ENCODE results near the gene ERC2.
A peak's percentile ranks its signal among the peaks of the same experiment; 100 is the strongest.

Gene ERC2

DNA sequence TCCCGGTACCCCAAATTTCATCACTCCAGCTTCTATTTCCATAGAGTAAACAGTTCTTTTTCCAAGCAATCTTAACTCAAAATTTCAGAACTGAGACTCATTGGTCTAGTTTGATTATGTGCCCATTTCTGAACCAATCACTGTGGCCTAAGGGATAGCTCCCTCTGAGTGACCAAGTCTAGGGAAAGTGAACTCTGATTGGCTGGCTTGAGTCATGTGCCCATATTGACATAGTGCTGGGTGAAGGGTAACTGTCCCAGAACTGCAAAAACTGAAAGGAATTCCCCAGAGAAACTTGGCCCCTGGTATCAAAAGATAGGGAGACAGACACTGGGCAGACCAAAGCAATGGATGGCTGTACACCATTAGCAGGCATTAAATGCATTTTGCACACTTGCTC is 810.0 kb downstream of the ERC2 start:
- TF ChIP-seq SPI1 (IDR thresholded peaks at IDR 0.05; ENCODE audit: low read depth, low read length) (no peak), TAF1 (IDR thresholded peaks at IDR 0.05; ENCODE audit: low read depth, low read length) (no peak), PAX5 (IDR thresholded peaks at IDR 0.05; ENCODE audit: insufficient read depth, low read length, severe bottlenecking) (no peak), POLR2AphosphoS5 (IDR thresholded peaks at IDR 0.05; ENCODE audit: low read depth, low read length) (no peak), POLR2A (IDR thresholded peaks at IDR 0.05; ENCODE audit: low read depth, low read length) (no peak), POU2F2 (IDR thresholded peaks at IDR 0.05; ENCODE audit: low read depth, low read length) (no peak)
- FAIRE-seq = no peak
- DNase-seq (ENCODE audit: insufficient read length, low spot score) = no peak

- DNase-seq (ENCODE audit: insufficient read length, low spot score) (no peak), FAIRE-seq (no peak)
- TF ChIP-seq SPI1 (IDR thresholded peaks at IDR 0.05; ENCODE audit: low read depth, low read length) (no peak), POLR2AphosphoS5 (IDR thresholded peaks at IDR 0.05; ENCODE audit: low read depth, low read length) (no peak), POLR2A (IDR thresholded peaks at IDR 0.05; ENCODE audit: low read depth, low read length) (no peak), TAF1 (IDR thresholded peaks at IDR 0.05; ENCODE audit: low read depth, low read length) (no peak), POU2F2 (IDR thresholded peaks at IDR 0.05; ENCODE audit: low read depth, low read length) (no peak), PAX5 (IDR thresholded peaks at IDR 0.05; ENCODE audit: insufficient read depth, low read length, severe bottlenecking) (no peak)
These were observed 812.7 kb downstream of the ERC2 start for GRCh38 chr3:55655544-55655943.

DNA sequence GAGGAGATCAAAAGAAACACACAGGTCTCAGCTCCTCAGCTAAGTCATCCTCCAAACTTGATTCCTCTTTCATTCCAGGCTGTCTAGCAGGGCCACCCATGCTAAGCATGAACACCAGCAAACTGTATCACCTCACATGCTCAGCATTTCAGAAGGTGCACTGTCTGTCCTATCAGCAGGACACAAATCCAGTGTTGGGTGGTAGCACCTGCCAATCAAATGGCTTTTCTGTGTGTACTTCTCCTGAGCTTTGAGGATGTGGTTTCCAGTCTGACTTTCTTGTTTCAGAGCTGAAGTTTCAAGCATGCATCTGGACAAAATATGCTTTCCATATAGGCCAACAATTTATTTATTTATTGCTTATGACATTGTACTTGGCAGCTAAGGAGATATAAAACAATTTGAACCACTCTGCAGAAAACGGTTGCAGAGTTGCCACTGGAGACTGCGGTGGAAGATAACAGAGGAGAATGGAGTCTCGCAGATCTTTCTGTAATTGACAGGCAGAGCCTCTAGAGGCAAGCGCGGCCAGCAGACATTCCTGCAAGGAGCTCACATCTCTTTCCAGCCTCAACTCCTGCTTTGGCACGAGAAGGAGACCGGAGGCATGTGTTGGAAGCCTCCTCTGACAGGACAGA is 814.0 kb downstream of the ERC2 start:
- no peak for TF ChIP-seq SPI1 (IDR thresholded peaks at IDR 0.05; ENCODE audit: low read depth, low read length)
- no peak for TF ChIP-seq POU2F2 (IDR thresholded peaks at IDR 0.05; ENCODE audit: low read depth, low read length)
- TF ChIP-seq POLR2AphosphoS5 (IDR thresholded peaks at IDR 0.05; ENCODE audit: low read depth, low read length) = no peak
- TF ChIP-seq TAF1 (IDR thresholded peaks at IDR 0.05; ENCODE audit: low read depth, low read length) = no peak
- TF ChIP-seq PAX5 (IDR thresholded peaks at IDR 0.05; ENCODE audit: insufficient read depth, low read length, severe bottlenecking) = no peak
- TF ChIP-seq POLR2A (IDR thresholded peaks at IDR 0.05; ENCODE audit: low read depth, low read length) = no peak
- peak; percentile 92 for FAIRE-seq
- peak; percentile 35 for DNase-seq (ENCODE audit: insufficient read length, low spot score)

DNA sequence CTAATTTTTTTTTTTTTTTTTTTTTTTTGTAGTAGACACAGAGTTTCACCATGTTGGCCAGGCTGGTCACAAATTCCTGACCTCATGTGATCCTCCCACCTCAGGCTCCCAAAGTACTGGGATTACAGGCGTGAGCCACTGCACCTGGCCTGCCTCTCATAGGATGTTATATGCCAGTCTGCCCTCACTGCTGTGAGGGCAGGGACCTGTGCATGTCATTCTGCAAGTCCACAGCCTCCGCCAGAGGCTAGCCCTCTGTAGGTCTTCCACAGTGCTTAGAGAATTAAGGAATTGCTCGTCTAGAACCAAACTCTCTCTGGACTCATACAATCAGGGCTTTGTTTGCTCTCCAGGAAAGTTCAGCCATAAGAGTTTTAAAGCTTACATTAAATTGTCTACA is 817.3 kb downstream of the ERC2 start:
- DNase-seq (ENCODE audit: insufficient read length, low spot score) (no peak), FAIRE-seq (no peak)
- TF ChIP-seq PAX5 (IDR thresholded peaks at IDR 0.05; ENCODE audit: insufficient read depth, low read length, severe bottlenecking) (no peak), POU2F2 (IDR thresholded peaks at IDR 0.05; ENCODE audit: low read depth, low read length) (no peak), POLR2AphosphoS5 (IDR thresholded peaks at IDR 0.05; ENCODE audit: low read depth, low read length) (no peak), POLR2A (IDR thresholded peaks at IDR 0.05; ENCODE audit: low read depth, low read length) (no peak), SPI1 (IDR thresholded peaks at IDR 0.05; ENCODE audit: low read depth, low read length) (no peak), TAF1 (IDR thresholded peaks at IDR 0.05; ENCODE audit: low read depth, low read length) (no peak)

- no peak for TF ChIP-seq POU2F2 (IDR thresholded peaks at IDR 0.05; ENCODE audit: low read depth, low read length)
- no peak for TF ChIP-seq POLR2A (IDR thresholded peaks at IDR 0.05; ENCODE audit: low read depth, low read length)
- TF ChIP-seq SPI1 (IDR thresholded peaks at IDR 0.05; ENCODE audit: low read depth, low read length) = no peak
- FAIRE-seq (no peak), DNase-seq (ENCODE audit: insufficient read length, low spot score) (no peak)
These were observed 818.3 kb downstream of the ERC2 start for GRCh38 chr3:55650011-55650410.

- no peak for FAIRE-seq
- no peak for TF ChIP-seq TAF1 (IDR thresholded peaks at IDR 0.05; ENCODE audit: low read depth, low read length)
- TF ChIP-seq POU2F2 (IDR thresholded peaks at IDR 0.05; ENCODE audit: low read depth, low read length) = no peak
- no peak for TF ChIP-seq POLR2A (IDR thresholded peaks at IDR 0.05; ENCODE audit: low read depth, low read length)
- no peak for TF ChIP-seq PAX5 (IDR thresholded peaks at IDR 0.05; ENCODE audit: insufficient read depth, low read length, severe bottlenecking)
- no peak for TF ChIP-seq SPI1 (IDR thresholded peaks at IDR 0.05; ENCODE audit: low read depth, low read length)
- TF ChIP-seq POLR2AphosphoS5 (IDR thresholded peaks at IDR 0.05; ENCODE audit: low read depth, low read length) = no peak
- DNase-seq (ENCODE audit: insufficient read length, low spot score) = no peak
These were observed 818.7 kb downstream of the ERC2 start for GRCh38 chr3:55649554-55649953.

DNA sequence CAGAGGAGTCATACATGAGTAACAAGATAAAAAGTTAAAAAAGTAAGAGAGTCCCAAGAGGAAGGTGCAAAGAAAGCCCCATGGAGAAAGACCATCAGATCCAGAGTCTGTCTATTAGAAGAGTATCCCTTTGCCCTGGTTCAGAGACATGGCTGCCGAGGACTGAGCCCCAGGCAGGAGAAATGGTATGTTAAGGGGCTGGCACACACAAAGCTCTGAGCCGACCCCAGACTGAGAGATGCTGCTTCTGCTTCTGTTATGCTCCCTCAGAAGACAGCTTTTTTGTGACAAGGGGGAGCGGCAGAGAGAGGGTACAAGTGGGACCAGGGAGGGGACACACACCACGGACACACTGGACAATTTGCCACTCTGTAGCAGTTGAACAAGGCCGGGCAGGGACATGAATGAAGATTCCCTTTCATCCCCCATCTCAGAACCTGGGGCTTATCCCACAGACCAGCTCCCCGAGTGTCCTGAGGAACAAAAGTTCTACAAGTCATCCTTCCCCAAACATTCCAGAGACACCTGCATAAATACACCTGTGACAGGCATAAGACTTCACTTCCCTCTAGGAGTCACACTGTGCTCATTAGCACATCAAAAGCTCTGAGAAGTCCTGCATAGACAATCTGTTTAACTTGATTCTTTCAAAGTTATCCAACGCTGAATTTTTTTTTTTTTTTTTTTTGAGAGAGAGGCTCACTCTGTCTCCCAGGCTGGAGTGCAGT is 819.5 kb downstream of the ERC2 start:
- DNase-seq (ENCODE audit: insufficient read length, low spot score) = no peak
- TF ChIP-seq PAX5 (IDR thresholded peaks at IDR 0.05; ENCODE audit: insufficient read depth, low read length, severe bottlenecking) = no peak
- TF ChIP-seq SPI1 (IDR thresholded peaks at IDR 0.05; ENCODE audit: low read depth, low read length) = no peak
- TF ChIP-seq TAF1 (IDR thresholded peaks at IDR 0.05; ENCODE audit: low read depth, low read length) = no peak
- no peak for TF ChIP-seq POLR2AphosphoS5 (IDR thresholded peaks at IDR 0.05; ENCODE audit: low read depth, low read length)
- TF ChIP-seq POU2F2 (IDR thresholded peaks at IDR 0.05; ENCODE audit: low read depth, low read length) = no peak
- no peak for TF ChIP-seq POLR2A (IDR thresholded peaks at IDR 0.05; ENCODE audit: low read depth, low read length)
- FAIRE-seq = no peak

DNA sequence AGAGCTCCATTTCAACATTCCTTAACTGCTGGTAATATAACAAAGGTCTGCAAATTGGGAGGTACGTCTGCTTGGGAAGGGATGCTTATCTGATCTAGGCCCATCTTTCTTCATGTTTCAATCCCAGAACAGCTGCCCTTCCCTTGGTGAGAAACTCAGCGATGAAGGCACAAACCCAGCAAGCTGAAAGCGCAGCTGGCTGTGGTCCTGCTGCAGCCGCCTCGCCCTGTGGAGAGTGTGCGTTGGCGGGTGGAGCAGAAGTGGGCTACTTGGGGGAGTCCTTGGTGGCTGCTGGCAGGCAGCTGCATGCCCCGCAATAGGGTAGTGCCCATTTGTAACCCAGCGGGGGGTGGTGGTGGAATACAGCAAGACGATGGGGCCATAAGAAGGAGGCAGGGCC is 820.6 kb downstream of the ERC2 start:
- DNase-seq (ENCODE audit: insufficient read length, low spot score) = no peak
- TF ChIP-seq POLR2AphosphoS5 (IDR thresholded peaks at IDR 0.05; ENCODE audit: low read depth, low read length) (no peak), SPI1 (IDR thresholded peaks at IDR 0.05; ENCODE audit: low read depth, low read length) (no peak), TAF1 (IDR thresholded peaks at IDR 0.05; ENCODE audit: low read depth, low read length) (no peak), POLR2A (IDR thresholded peaks at IDR 0.05; ENCODE audit: low read depth, low read length) (no peak), POU2F2 (IDR thresholded peaks at IDR 0.05; ENCODE audit: low read depth, low read length) (no peak), PAX5 (IDR thresholded peaks at IDR 0.05; ENCODE audit: insufficient read depth, low read length, severe bottlenecking) (no peak)
- no peak for FAIRE-seq

- DNase-seq (ENCODE audit: insufficient read length, low spot score) (no peak), FAIRE-seq (no peak)
- TF ChIP-seq TAF1 (IDR thresholded peaks at IDR 0.05; ENCODE audit: low read depth, low read length) (no peak), POLR2AphosphoS5 (IDR thresholded peaks at IDR 0.05; ENCODE audit: low read depth, low read length) (no peak), POU2F2 (IDR thresholded peaks at IDR 0.05; ENCODE audit: low read depth, low read length) (no peak), POLR2A (IDR thresholded peaks at IDR 0.05; ENCODE audit: low read depth, low read length) (no peak), SPI1 (IDR thresholded peaks at IDR 0.05; ENCODE audit: low read depth, low read length) (no peak), PAX5 (IDR thresholded peaks at IDR 0.05; ENCODE audit: insufficient read depth, low read length, severe bottlenecking) (no peak)
These were observed 821.2 kb downstream of the ERC2 start for GRCh38 chr3:55647063-55647462.
